ENCODE measurements around the gene SEMA4D.

SEMA4D gene

GRCh38 chr9:89442981-89443814 lies 54.7 kb downstream of the SEMA4D start:
- no peak for DNase-seq

- DNase-seq = no peak
These were observed 55.4 kb downstream of the SEMA4D start for GRCh38 chr9:89442501-89442978.

- DNase-seq = no peak
These were observed 55.9 kb downstream of the SEMA4D start for GRCh38 chr9:89441986-89442385.

GRCh38 chr9:89441655-89441970 lies 56.3 kb downstream of the SEMA4D start:
- no peak for DNase-seq

- DNase-seq = no peak
These were observed 56.8 kb downstream of the SEMA4D start for GRCh38 chr9:89440951-89441654.

GRCh38 chr9:89440548-89440947 lies 57.4 kb downstream of the SEMA4D start:
- DNase-seq = no peak

GRCh38 chr9:89440046-89440445 lies 57.9 kb downstream of the SEMA4D start:
- no peak for DNase-seq

- DNase-seq = no peak
These were observed 58.3 kb downstream of the SEMA4D start for GRCh38 chr9:89439571-89439970.

GRCh38 chr9:89438194-89438593 lies 59.7 kb downstream of the SEMA4D start:
- DNase-seq = no peak

- DNase-seq = no peak
These were observed 60.1 kb downstream of the SEMA4D start for GRCh38 chr9:89437772-89438171.

GRCh38 chr9:89436963-89437625 lies 60.8 kb downstream of the SEMA4D start:
- peak; percentile 75 for DNase-seq

- no peak for DNase-seq
These were observed 61.6 kb downstream of the SEMA4D start for GRCh38 chr9:89436326-89436725.

GRCh38 chr9:89435071-89435823 lies 62.7 kb downstream of the SEMA4D start:
- no peak for DNase-seq

- DNase-seq = no peak
These were observed 63.3 kb downstream of the SEMA4D start for GRCh38 chr9:89434636-89435035.

GRCh38 chr9:89433826-89434225 lies 64.1 kb downstream of the SEMA4D start:
- DNase-seq = no peak

- DNase-seq = no peak
These were observed 64.9 kb downstream of the SEMA4D start for GRCh38 chr9:89432986-89433530.

- DNase-seq = no peak
These were observed 65.8 kb downstream of the SEMA4D start for GRCh38 chr9:89431930-89432725.

- DNase-seq = no peak
These were observed 66.9 kb downstream of the SEMA4D start for GRCh38 chr9:89430995-89431394.

- peak; percentile 74 for DNase-seq
These were observed 68.7 kb downstream of the SEMA4D start for GRCh38 chr9:89428901-89429890.

- no peak for DNase-seq
These were observed 69.6 kb downstream of the SEMA4D start for GRCh38 chr9:89428222-89428761.
